Measurements from ENCODE around the gene IGF1R. TPM values are rescaled to one million over a fixed set of nuclear protein-coding genes. Genes with fewer than 3 reads are reported as not detected.

The IGF1R gene
- total RNA-seq, 2 experiments from 2014 or later = 7.1 to 7.7 TPM

DNA sequence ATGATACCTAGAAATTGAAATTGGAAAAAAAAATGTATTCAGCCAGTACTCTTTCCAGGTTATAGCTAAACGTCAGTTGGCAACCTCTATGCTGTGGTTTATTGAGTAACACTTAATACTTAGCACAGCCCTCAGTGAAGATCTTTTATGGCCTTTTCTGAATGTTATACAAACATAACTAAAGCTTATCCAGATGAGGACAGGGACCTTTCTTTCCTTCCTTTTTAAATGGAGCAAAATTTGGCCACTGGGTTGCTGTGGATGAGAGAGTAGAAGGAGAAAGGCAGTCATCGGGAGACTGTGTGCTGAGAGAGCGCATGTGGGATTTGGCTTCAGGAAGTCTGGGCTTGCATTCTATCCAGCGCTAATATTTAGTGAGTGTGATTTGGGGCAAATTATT lies 36.1 kb downstream of the IGF1R start:
- H3K27me3 Mint-ChIP-seq = no peaks in the 10 kb centered on the region
- no peak overlapping the region for H3K4me3 Mint-ChIP-seq
- DNase-seq = no peak
- H3K36me3 Mint-ChIP-seq (ENCODE audit: low read depth) = no peaks in the 10 kb centered on the region
- ChIA-PET POLR2A (no interaction called here), CTCF (interaction anchor here (0.6 kb wide), 1 partner anchor 1988 kb away, joined by 3 read pairs; no protein-coding TSS in a partner anchor)
- no peaks in the 10 kb centered on the region for H3K4me1 Mint-ChIP-seq
- no peak overlapping the region for H3K27ac Mint-ChIP-seq
- no peaks in the 10 kb centered on the region for H3K9me3 Mint-ChIP-seq

DNA sequence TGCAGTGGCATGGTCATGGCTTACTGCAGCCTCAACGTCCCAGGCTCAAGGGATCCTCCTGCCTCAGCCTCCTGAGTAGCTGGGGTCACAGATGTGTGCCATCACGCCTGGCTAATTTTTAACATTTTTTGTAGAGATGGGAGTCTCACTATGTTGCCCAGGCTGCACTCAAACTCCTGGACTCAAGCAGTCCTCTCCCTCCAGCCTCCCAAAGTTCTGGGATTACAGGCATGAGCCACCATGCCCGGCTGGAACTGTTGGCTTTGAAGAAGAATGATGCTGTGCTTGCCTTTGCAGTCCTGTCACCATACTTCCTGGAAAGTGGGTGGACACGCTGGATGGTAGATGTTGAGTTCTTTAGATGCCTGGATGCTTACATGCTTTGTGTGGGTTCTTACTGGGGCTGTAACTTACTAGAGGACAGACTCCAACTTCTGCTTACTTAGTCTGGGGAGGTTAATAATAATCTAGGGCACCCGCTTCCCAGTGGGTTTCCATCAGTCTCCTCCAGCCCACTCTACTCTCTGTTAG lies 36.7 kb downstream of the IGF1R start:
- no peaks in the 10 kb centered on the region for H3K4me1 Mint-ChIP-seq

DNA sequence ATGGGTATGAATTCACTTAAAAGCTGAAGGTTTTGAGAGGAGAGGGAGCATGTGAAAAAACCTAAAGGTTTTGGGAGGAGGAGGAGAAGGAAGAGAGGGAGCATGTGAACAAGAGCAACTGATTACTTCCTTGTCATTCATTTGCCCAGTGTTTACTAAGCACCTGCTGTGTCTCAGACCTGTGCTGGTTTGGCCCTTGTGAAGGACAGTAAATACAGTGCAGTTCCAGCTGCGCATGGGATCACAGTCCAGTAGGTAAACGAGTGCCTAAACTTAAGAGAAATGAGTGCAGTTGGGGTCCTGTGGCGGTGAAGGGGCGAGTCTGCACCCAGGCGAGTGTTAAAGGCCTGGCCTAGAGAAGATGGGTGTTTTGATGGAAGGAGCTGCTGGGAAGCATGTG lies 38.6 kb downstream of the IGF1R start:
- Mint-ChIP-seq H3K36me3 (ENCODE audit: low read depth) (no peaks in the 10 kb centered on the region), H3K9me3 (no peaks in the 10 kb centered on the region), H3K4me1 (no peaks in the 10 kb centered on the region), H3K27me3 (no peaks in the 10 kb centered on the region), H3K27ac (no peak overlapping the region), H3K4me3 (no peak overlapping the region)
- ChIA-PET CTCF (no interaction called here), POLR2A (no interaction called here)
- DNase-seq = no peak

More for the DNA sequence above, 36.7 kb downstream of the IGF1R start:
- H3K4me3 Mint-ChIP-seq = no peak overlapping the region
- H3K27me3 Mint-ChIP-seq = no peaks in the 10 kb centered on the region
- CTCF ChIA-PET = interaction anchor here (0.6 kb wide), 1 partner anchor 1987 kb away, joined by 3 read pairs; no protein-coding TSS in a partner anchor
- DNase-seq = no peak
- no peak overlapping the region for H3K27ac Mint-ChIP-seq
- no peaks in the 10 kb centered on the region for H3K9me3 Mint-ChIP-seq
- no peaks in the 10 kb centered on the region for H3K36me3 Mint-ChIP-seq (ENCODE audit: low read depth)
- POLR2A ChIA-PET = no interaction called here

DNA sequence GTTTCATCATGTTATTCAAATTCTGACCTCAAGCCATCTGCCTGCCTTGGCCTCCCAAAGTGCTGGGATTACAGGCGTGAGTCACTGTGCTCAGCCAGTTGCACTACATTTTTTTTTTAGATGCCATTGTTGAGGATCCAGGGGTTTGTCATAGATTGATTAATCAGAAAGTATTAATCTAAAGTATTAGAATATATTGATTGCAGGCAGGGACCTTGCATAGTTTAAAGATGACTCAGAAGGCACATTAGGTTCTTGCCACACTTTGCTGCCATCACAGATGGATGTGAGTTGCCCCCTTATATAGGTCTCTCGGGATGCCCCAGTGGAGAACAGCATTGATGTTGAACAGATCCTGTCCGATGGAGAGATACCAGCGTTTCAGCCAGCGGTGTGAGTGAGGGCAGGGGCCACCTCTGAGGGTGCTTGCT lies 41.1 kb downstream of the IGF1R start:
- H3K4me1 Mint-ChIP-seq = no peaks in the 10 kb centered on the region
- no peaks in the 10 kb centered on the region for H3K9me3 Mint-ChIP-seq
- no peaks in the 10 kb centered on the region for H3K36me3 Mint-ChIP-seq (ENCODE audit: low read depth)
- no peak overlapping the region for H3K27ac Mint-ChIP-seq
- H3K27me3 Mint-ChIP-seq = no peaks in the 10 kb centered on the region
- ChIA-PET POLR2A (no interaction called here), CTCF (no interaction called here)
- DNase-seq = no peak
- H3K4me3 Mint-ChIP-seq = no peak overlapping the region

DNA sequence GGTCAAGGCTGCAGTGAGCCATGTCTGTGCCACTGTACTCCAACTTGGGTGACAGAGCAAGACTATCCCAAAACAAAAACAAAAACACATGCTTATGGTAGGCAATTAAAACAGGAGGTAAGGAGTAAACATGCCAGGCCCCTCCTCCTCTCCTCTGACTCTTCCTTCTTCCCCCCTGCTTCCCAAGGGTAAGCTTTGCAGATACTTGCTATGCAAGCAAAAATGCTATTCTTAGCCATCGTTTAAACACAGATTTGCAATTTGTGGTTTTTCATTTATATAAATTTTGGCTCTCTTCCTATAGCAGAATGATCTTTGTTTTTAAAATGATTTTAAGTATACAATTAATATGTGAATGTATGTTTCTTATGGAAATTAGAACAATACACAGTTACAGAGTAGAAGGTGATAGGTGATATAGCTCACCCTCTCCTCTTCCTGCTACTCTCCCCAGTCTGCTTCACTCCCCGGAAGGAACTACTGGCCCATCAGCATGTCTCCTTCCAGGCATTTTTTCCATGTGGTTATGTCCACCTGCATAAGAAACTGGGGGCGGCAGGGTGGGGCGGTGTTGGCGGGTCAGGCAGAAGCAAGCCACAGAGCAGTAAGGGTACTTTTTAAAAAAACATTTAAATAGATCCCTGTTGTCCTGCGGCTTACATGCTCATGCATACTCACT lies 42.1 kb downstream of the IGF1R start:
- no peak overlapping the region for H3K27ac Mint-ChIP-seq
- ChIA-PET POLR2A (no interaction called here), CTCF (no interaction called here)
- H3K27me3 Mint-ChIP-seq = no peaks in the 10 kb centered on the region
- H3K4me1 Mint-ChIP-seq = no peaks in the 10 kb centered on the region
- H3K4me3 Mint-ChIP-seq = no peak overlapping the region
- no peaks in the 10 kb centered on the region for H3K9me3 Mint-ChIP-seq
- no peak for DNase-seq
- H3K36me3 Mint-ChIP-seq (ENCODE audit: low read depth) = no peaks in the 10 kb centered on the region

DNA sequence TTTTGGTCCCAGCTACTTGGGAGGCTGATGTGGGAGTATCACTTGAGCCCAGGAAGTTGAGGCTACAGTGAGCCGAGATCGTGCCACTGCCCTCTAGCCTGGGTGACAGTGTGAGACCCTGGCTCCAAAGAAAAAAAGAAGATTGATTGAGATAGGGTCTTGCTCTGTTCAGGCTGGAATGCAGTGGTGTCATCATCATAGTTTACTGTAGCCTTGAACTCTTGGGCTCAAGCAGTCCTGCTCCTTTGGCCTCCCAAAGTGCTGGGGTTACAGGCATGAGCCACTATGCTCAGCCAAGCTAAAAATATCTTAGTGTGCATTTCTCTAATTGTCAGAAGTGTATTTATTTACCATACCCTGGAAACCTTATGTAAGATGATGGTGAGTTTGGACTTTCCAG lies 43.9 kb downstream of the IGF1R start:
- ChIA-PET CTCF (no interaction called here), POLR2A (no interaction called here)
- Mint-ChIP-seq H3K4me3 (no peak overlapping the region), H3K27me3 (peaks cover 2% of the 10 kb centered on the region), H3K4me1 (no peaks in the 10 kb centered on the region), H3K36me3 (ENCODE audit: low read depth) (no peaks in the 10 kb centered on the region), H3K27ac (no peak overlapping the region), H3K9me3 (no peaks in the 10 kb centered on the region)
- no peak for DNase-seq

DNA sequence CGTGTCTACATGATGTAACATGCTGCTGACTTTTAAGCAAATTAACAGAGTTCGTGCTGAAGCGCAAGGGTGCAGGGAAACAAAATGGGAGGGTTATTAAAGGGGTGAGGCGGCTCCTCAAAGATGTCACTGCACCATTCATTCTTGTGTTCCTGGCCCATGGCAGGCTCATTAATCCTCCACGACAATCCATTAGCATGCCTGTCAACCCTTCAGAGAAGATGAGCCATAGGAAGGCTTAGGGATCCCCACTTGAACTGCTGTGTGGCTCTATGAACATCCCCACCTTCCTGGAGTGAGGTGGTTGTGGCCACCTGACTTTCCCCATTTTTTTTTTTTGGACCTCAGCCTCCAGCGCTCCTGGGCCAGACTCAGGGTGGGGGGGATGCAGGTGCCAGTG lies 45.8 kb downstream of the IGF1R start:
- H3K4me3 Mint-ChIP-seq = no peak overlapping the region
- H3K4me1 Mint-ChIP-seq = no peaks in the 10 kb centered on the region
- H3K9me3 Mint-ChIP-seq = no peaks in the 10 kb centered on the region
- no peak overlapping the region for H3K27ac Mint-ChIP-seq
- CTCF ChIA-PET = no interaction called here
- H3K36me3 Mint-ChIP-seq (ENCODE audit: low read depth) = no peaks in the 10 kb centered on the region
- no peak for DNase-seq
- peaks cover 2% of the 10 kb centered on the region for H3K27me3 Mint-ChIP-seq
- POLR2A ChIA-PET = no interaction called here

DNA sequence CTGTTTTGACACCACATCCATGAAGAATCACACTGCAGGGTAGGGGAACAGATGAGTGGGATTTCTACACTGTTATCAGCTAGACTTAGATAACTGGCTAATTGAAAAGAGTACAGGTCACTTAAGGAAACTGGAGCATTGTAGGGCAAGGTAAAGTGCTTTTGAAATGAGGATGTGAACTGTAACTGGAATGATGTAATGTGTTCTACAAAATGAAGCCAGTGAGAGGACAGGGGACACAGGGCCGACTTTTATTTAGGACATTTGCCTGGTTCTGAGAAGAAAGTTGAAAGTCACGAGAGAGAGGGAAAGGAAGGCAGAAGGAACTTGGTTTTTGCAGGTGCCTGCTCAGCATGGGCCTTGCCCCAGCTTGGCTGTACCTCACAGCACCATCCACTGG lies 50.5 kb downstream of the IGF1R start:
- Mint-ChIP-seq H3K4me3 (no peak overlapping the region), H3K4me1 (peaks cover 7% of the 10 kb centered on the region)
- CTCF ChIA-PET = no interaction called here

DNA sequence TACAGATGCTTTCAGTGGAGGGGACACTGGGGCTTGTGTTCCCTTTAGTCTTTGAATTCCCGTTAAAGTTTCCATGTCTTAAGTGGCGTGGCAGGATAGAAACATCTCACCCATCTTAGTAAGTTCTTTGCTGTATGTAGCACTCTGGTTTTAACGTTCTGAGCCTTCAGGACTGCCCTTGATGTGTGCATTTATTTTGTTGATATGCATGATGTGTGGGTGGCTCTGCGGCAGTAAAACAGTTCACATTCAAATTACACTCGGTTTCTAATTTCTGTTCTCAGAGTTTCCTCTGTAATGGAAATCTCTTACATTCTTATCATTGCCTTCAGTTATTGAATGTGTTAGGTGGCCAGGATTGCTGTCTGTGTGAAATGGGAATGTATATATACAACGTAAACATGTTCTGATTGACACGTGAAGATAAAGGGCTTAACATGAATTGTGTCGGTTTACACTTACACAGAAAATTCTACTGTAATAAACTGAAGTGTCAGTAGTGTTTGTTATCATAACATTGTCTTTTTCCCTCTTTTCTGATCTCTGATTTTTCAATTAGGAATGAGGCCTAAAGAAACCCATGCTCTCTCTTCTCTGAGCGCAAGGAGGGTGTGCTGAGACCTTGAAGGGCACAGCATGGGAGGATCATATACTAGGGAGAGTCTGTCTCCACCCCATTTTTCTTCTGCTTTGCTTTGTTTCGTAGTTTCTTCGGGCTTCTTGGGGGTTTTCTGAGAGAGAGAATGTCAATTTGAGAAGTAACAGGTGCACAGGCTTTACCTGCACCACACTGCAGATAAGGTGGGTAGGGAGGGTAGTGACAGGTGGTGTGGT lies 51.5 kb downstream of the IGF1R start:
- CTCF ChIA-PET = no interaction called here
- no peak for DNase-seq
- H3K9me3 Mint-ChIP-seq = no peaks in the 10 kb centered on the region
- no peak overlapping the region for H3K27ac Mint-ChIP-seq
- peaks cover 2% of the 10 kb centered on the region for H3K27me3 Mint-ChIP-seq
- POLR2A ChIA-PET = no interaction called here
- peaks cover 7% of the 10 kb centered on the region for H3K4me1 Mint-ChIP-seq
- H3K36me3 Mint-ChIP-seq (ENCODE audit: low read depth) = no peaks in the 10 kb centered on the region
- H3K4me3 Mint-ChIP-seq = no peak overlapping the region

More for the DNA sequence above, 50.5 kb downstream of the IGF1R start:
- DNase-seq = no peak
- POLR2A ChIA-PET = no interaction called here
- Mint-ChIP-seq H3K27ac (no peak overlapping the region), H3K27me3 (peaks cover 2% of the 10 kb centered on the region), H3K36me3 (ENCODE audit: low read depth) (no peaks in the 10 kb centered on the region), H3K9me3 (no peaks in the 10 kb centered on the region)

DNA sequence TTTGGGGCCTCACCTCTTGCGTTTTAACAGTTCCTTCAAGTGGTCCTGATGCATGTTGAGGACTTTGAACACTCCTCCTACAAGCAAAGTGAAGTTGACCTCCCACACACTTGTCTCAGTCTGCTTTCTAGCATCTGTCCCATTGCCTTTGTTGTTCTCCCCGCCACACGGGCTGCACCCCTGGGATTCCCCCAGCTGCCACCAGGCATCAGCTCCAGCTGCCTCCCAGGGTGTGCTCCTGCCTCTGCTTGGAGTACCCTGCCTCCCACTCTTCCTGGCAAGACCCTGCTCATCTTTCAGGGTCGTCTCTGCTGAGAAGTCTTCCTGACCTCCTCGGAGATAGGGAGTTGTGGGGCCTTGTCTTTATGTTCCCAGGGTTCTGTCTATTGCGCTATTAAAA lies 52.2 kb downstream of the IGF1R start:
- no peak overlapping the region for H3K4me3 Mint-ChIP-seq
- no peak overlapping the region for H3K27ac Mint-ChIP-seq
- no peak for DNase-seq
- H3K9me3 Mint-ChIP-seq = no peaks in the 10 kb centered on the region
- CTCF ChIA-PET = no interaction called here
- H3K4me1 Mint-ChIP-seq = peaks cover 7% of the 10 kb centered on the region
- H3K27me3 Mint-ChIP-seq = peaks cover 2% of the 10 kb centered on the region
- H3K36me3 Mint-ChIP-seq (ENCODE audit: low read depth) = no peaks in the 10 kb centered on the region
- POLR2A ChIA-PET = no interaction called here

DNA sequence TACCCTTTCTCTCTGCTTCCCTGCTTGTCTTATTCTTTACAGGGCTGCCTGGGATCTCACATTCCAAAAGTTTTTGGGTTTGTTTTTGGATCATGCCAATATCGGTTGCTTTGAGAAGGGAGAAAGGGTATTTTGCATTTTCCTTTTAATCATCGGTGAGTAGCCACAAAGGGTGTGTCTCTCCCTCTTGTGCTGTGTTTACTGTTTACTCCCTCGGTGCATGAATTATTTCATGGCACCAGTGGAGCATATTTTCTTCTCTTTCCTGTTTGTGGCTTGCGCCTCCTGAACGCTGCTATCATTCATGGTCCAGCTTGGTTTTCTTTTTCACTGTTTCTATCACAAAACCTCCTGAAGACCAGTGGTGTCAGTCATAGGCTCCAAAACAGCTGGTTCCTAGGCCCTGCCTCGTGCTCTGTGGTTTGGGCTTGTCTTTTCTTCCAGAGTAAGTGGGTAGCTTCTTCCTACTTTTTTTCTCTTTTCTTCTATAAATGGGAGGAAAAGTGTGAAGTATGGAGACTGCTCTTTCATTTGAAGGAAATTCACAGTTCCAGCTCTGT lies 54.9 kb downstream of the IGF1R start:
- no peak overlapping the region for H3K27ac Mint-ChIP-seq
- no peaks in the 10 kb centered on the region for H3K9me3 Mint-ChIP-seq

DNA sequence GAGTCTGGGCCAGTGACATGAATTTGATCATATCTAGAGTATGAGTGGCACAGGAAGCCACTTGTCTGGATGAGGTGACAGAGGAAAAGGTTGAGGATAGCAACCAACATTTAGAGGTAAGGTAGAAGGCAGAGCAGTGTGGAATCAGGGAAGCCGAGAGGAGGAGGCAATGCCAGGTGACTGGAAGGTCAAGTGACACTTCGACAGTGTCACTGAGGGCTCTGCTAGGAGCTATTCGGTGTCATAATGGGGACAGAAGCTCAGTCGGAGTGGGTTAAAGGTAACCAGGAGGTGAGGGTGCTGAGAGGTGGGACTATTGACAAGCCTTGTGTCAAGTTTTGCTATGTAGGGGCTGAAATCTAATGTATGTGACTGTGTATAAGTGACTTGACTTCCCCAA lies 56.7 kb downstream of the IGF1R start:
- Mint-ChIP-seq H3K9me3 (no peaks in the 10 kb centered on the region), H3K27ac (no peak overlapping the region), H3K4me1 (peaks cover 5% of the 10 kb centered on the region), H3K36me3 (ENCODE audit: low read depth) (peaks cover 3% of the 10 kb centered on the region), H3K4me3 (no peak overlapping the region), H3K27me3 (no peaks in the 10 kb centered on the region)
- POLR2A ChIA-PET = no interaction called here
- CTCF ChIA-PET = interaction anchor here (1.1 kb wide), 1 partner anchor 144 kb away, joined by 3 read pairs; no protein-coding TSS in a partner anchor
- no peak for DNase-seq

More for the DNA sequence above, 54.9 kb downstream of the IGF1R start:
- Mint-ChIP-seq H3K4me3 (no peak overlapping the region), H3K4me1 (peaks cover 7% of the 10 kb centered on the region), H3K36me3 (ENCODE audit: low read depth) (peaks cover 3% of the 10 kb centered on the region), H3K27me3 (no peaks in the 10 kb centered on the region)
- ChIA-PET CTCF (no interaction called here), POLR2A (no interaction called here)
- no peak for DNase-seq

DNA sequence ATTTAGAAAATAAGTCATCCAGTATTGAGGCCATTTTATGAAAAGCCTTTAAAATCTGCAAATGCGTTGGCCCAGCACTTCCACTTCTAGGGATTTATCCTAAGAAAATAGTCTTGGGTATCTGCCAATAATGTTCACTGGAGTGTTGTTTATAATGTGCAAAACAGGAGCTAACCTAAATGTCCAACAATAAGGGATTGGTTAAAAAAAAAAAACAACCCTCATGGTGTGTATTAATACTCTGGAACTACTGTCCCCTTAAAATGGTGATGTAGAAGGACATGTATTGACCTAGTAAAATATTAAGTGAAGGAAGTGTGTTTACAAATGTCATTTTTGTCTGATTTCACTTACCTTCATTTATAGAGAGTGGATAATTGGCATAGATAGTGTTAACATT lies 58.0 kb downstream of the IGF1R start:
- CTCF ChIA-PET = no interaction called here

More for the DNA sequence above, 58.0 kb downstream of the IGF1R start:
- peaks cover 5% of the 10 kb centered on the region for H3K4me1 Mint-ChIP-seq
- H3K27ac Mint-ChIP-seq = no peak overlapping the region
- POLR2A ChIA-PET = no interaction called here
- H3K4me3 Mint-ChIP-seq = no peak overlapping the region
- no peaks in the 10 kb centered on the region for H3K9me3 Mint-ChIP-seq
- no peak for DNase-seq
- H3K36me3 Mint-ChIP-seq (ENCODE audit: low read depth) = peaks cover 4% of the 10 kb centered on the region
- no peaks in the 10 kb centered on the region for H3K27me3 Mint-ChIP-seq
